ENCODE data around the gene TUBG2.

The TUBG2 gene

DNA sequence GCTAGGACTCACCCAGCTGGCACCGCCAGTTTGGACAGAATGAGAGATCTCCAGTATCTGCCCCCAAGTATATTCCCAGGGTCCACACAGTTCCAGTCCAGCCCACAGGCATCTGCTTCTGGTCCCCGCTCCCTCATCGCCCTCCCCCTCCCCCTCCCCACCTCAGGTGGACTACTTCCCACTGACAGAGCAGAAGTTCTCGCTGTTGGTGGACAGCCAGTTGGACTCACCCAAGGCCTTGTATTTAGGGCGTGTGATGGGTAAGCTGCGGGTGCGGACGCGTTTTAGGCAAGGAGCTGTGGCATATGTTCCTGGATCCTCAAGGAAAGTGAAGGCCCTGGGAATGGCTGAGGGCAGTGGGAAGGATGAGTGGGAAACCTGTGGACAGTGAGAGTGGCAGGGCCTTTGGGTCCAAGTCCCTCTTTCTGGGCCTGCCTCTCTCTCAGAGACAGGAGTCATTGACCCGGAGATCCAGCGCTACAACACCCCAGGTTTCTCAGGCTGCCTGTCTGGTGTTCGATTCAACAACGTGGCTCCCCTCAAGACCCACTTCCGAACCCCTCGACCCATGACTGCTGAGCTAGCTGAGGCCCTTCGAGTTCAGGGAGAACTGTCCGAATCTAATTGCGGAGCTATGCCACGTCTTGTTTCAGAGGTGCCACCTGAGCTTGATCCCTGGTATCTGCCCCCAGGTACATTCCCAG lies 38.2 kb downstream of the TUBG2 start:
- TF ChIP-seq, protein P1, sequence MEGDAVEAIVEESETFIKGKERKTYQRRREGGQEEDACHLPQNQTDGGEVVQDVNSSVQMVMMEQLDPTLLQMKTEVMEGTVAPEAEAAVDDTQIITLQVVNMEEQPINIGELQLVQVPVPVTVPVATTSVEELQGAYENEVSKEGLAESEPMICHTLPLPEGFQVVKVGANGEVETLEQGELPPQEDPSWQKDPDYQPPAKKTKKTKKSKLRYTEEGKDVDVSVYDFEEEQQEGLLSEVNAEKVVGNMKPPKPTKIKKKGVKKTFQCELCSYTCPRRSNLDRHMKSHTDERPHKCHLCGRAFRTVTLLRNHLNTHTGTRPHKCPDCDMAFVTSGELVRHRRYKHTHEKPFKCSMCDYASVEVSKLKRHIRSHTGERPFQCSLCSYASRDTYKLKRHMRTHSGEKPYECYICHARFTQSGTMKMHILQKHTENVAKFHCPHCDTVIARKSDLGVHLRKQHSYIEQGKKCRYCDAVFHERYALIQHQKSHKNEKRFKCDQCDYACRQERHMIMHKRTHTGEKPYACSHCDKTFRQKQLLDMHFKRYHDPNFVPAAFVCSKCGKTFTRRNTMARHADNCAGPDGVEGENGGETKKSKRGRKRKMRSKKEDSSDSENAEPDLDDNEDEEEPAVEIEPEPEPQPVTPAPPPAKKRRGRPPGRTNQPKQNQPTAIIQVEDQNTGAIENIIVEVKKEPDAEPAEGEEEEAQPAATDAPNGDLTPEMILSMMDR (conservative IDR thresholded peaks at IDR 0.05; ENCODE audit: low read depth, low read length): no peak
- DNase-seq (ENCODE audit: low read depth): no peak
- H3K4me3 ChIP-seq (ENCODE audit: low read length): no peak overlapping the region

DNA sequence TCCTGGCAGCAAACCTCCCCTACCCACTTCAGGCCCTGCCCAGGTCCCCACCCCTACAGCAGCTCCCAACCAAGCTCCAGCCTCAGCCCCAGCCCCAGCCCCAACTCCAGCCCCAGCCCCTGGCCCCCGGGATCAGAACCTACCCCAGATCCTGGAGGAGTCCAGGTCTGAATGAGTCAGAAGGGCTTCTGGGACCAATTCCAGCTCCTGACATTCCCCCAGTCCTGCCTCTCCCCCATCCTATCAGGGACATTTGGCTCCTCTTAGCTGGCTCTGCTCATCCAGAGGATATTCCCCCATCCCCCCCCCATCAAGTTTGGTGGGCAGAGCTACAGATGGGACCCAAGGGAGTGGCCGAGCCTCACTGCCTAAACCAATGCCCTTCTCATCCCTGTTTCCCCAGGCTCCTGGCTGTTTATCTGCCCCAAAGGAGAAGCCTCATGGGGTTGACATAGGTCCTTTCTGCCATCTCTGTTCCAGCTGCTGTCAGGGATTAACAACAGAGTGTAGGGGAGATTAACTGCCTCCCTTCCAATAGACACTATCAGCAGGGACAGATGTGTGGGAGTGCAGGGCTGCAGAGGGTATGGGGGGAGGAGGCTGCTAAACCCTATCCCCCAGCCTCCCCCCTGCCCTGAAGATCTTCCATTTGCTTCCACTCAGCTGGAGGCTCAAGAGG lies 39.8 kb downstream of the TUBG2 start:
- TF ChIP-seq, protein P1 (conservative IDR thresholded peaks at IDR 0.05; ENCODE audit: low read depth, low read length): no peak
- no peak for DNase-seq (ENCODE audit: low read depth)
- H3K4me3 ChIP-seq (ENCODE audit: low read length): no peak overlapping the region

DNA sequence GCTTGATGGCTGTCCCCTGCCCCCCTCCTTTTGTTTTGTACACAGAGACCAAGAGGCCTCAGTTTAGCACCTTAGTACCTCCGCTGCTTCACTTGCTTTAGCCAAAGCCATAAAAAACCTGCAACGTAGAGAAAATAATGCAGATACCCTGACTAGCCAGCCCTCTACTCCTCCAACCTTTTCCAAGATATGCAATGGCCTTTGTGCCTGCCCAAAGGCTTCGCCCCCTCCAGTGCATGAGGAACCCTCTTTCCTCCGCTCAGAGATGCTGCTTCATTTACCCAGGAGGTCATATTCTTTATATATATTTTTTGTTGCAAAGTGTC lies 40.3 kb downstream of the TUBG2 start:
- no peak for DNase-seq (ENCODE audit: low read depth)
- TF ChIP-seq, protein P1 (conservative IDR thresholded peaks at IDR 0.05; ENCODE audit: low read depth, low read length): no peak
- H3K4me3 ChIP-seq (ENCODE audit: low read length): no peak overlapping the region

DNA sequence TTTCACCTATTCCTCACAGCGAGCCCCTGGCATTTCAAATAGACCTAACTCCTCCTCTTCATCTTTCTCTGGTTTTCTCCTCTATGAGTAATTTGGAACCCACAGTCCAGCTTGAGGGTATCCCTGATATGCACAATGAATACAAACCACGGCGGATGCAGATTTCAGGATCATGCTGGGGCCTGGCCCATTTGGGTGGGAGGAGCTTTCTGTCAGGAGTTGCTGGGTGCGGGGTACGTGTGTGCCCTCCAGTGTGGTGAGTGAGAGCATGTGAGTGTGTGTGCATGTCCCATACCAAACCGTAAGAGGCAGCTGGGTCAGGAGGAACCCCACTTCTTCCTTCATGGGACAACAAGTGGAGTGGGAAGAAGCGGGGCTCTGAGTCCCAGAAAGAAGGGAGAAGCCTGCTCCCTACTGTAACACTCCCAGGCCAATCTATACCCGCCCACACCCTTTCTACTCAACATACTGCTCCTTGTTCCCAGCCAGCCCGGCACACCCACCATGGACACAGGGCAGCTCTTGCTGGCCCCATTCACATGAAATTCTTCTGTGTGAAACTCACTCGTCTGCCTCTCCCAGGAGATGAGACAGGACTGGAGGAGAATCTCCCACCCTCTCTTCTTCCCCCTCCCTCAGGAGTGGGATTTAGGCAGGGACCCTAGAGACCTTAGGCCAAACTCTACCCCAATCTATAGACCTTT lies 41.7 kb downstream of the TUBG2 start:
- H3K4me3 ChIP-seq (ENCODE audit: low read length): no peak overlapping the region
- TF ChIP-seq, protein P1 (conservative IDR thresholded peaks at IDR 0.05; ENCODE audit: low read depth, low read length): no peak

DNA sequence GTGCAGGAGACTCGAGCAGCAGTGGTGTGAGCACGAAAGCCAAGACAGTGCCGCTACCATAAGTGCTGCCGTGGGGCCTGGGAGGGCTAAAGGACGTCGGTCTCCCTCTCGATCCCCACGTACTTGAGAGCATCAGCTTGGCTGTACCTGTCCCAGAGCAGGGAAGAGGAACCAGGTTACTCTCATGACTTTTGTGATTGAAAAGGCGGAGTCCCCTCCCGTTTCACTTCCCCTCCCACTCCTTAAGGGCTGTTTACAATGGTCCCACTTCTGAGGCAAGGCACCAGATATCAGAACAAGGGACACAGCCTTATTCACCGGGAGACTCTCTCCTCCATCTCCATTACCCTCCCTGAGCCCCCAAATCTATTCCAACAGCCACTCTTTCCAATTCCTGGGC lies 43.4 kb downstream of the TUBG2 start:
- DNase-seq (ENCODE audit: low read depth): no peak
- no peak overlapping the region for H3K4me3 ChIP-seq (ENCODE audit: low read length)
- TF ChIP-seq, protein P1 (conservative IDR thresholded peaks at IDR 0.05; ENCODE audit: low read depth, low read length): no peak

More for the DNA sequence above, 41.7 kb downstream of the TUBG2 start:
- DNase-seq (ENCODE audit: low read depth): no peak

DNA sequence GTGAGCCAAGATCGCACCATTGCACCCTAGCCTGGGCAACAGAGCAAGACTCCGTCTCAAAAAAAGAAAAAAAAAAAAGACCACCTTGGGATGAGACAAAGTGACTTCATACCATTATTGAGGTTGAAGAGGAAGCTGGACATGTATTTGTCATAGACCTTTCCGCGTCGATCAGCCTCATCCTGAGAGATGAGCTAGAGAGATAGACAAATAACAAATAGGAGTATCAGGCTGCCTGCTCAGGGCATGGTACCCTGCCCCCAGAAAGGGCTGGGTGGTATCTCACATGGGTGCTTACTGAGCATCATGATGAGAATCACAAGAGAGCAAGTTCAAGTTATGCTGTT lies 45.4 kb downstream of the TUBG2 start:
- TF ChIP-seq, protein P1 (conservative IDR thresholded peaks at IDR 0.05; ENCODE audit: low read depth, low read length): no peak
- H3K4me3 ChIP-seq (ENCODE audit: low read length): no peak overlapping the region
- DNase-seq (ENCODE audit: low read depth): no peak

All from retinal pigment epithelial cell (primary cell).